HG03520 (cell line): ENCODE data around the gene LIFR.
"Not testable (repeated sequence)": the region's sequence is repeated elsewhere in the genome, so short reads cannot be mapped to it uniquely, and the experiment has no call there.

ENCODE experiments used
- ATAC-seq: cut with Tn5 transposase; IDR thresholded peaks from one replicate; pipeline ENCODE4 v1.9.1; 2021; ENCODE audit warnings: mild to moderate bottlenecking, moderate library complexity; ENCODE audit not compliant: unreplicated experiment

LIFR gene

DNA sequence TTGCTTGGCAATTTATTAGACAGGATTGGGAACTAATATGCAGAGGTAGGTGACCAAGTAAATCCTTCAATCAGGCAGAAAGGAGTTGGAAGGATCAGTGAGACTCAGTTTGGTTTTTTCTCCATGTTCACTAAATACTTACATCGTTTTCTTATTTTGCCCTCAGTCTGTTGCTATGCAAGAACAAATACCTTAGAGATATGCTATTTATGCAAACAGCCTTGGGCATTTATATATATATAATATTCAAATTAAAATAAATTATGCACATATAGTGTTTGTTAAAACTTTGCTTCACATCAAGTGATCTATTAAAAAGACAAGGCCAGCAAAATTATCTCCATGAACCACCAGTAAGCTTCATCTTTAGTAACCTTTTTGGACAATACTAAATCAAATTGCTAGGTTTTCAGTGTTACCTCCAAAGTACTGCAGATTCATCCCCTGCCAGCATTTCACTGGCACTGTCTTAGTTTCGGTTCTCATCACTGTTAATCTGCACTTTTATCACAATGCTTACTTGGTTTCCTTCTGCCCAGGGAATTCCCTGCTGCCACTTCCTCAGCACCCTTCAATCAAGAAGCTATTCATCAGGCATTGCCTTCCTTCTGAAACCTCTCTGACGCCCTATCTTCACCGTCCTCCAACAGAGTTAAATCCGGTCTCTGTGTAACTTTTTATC lies 26.0 kb upstream of the LIFR start:
- ATAC-seq, result no peak

DNA sequence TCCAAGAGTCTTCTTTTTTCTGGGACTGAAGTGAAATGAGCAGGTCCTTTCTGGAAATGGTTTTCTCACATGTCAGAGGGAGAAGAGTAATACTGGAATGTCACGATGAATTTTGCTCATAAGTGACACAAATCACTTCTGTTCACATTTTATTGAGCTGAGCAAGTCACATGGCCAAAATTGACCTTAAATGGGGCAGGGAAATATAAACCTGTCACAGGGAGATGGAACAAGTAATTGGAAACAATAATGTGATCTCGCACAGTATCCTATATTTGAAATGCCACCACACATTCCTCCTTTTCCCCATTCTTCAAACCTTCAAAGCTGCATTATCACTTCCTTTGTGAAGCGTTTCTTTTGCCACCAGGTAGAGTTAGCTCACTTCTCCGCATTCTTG lies 25.2 kb upstream of the LIFR start:
- no peak for ATAC-seq

DNA sequence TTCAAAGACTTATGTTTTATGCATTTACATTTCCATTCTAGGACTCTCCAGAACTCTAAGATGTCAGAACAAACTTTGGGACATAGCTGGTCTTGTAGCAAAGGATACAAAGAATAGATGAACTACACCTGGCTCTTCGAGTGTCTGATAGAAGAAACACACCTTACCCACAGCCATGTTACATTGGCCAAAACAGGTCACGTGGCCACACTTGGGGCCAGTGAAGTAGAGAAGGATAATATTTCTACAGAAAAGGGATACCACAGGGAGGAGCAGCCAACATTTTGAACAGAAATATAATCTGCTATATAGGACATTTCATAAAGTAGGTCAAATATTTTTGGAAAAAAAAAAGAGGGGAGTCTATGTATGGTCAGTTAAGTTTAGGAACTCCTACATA lies 22.7 kb upstream of the LIFR start:
- no peak for ATAC-seq

DNA sequence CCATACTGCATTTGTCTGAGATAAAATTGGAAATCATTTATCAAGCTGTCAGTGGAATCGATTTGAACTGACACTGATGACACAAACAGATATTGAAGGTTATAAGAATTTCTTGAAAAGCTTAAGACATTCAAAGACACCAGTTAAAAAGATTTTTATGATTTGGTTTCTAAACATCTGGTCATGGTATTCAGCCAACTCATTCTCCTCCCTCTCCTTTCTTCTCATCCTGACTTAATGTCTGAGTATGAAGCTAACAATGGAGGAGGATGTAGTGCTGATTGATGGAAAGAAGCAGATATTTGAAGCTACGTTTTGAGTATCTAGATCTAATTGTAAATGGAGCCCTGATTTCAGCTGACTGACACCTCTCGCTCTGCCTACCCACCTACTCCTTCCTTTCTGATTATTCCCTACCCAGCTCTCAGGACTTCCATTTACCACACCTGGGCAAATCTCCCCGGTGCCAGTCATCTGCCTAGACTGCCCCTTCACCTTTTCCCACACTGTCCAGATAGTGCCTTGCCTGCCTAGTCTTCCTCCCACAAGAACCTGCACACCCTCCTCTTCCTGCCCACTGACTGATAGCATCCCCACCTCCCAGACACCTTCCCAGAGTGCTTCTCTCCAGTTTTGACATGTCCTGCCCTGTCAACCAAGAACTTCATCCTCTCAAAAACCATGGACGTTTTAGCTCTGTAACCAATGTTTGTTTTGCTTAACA lies 20.7 kb upstream of the LIFR start:
- no peak for ATAC-seq

DNA sequence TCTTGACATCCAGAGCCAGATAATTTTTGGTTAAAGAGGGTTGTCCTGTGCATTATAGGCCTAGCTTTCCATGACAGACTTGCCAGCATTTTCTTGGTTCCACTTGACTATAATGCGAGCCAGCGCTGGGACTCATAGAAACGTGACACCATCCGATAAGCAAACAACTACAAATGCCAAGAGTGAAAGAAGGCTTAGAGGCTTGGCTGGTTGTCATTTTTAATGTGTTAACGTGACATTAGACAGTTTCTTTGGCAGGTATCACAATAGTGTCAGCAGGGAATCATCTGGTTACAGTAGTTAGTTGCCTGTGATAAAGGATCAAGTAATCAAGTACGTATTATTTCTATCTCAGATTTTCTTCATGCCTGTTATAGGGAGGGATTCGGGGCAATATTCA lies 20.0 kb upstream of the LIFR start:
- no peak for ATAC-seq

DNA sequence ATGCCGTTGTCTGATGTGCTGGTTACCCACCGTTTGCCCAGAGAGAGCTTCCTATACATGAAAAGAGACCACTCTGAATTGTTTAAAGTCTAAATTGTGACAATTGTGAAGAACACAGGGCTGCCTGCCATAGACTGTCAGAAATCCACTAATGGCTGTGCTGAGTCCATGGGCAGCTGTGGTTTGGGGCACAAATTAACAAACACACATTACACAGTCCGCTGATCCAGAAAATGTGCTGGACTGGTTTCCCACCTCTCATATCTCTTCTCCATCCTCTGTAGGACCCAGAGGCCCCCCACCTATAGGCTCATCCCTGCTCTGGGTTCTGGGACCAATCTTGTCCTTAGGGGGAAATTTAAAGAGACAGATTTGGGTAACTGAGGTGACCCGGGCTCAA lies 19.0 kb upstream of the LIFR start:
- ATAC-seq, result no peak

DNA sequence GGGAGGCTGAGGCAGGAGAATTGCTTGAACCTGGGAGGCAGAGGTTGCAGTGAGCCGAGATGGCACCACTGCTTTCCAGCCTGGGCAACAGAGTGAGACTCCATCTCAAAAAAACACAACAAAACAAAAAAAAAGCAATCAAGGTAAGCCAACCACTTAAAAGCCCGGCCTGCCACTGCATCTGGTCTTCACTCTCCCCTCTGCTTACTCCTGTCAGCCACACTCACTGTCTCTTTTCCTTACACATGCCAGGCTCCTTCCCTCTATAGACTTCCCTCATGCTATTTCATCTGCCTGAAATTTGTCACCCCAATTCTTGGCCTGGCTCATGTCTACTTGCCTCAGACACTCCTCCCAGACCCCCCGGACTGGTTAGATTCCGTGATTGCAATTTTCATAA lies 17.6 kb upstream of the LIFR start:
- ATAC-seq, result no peak

DNA sequence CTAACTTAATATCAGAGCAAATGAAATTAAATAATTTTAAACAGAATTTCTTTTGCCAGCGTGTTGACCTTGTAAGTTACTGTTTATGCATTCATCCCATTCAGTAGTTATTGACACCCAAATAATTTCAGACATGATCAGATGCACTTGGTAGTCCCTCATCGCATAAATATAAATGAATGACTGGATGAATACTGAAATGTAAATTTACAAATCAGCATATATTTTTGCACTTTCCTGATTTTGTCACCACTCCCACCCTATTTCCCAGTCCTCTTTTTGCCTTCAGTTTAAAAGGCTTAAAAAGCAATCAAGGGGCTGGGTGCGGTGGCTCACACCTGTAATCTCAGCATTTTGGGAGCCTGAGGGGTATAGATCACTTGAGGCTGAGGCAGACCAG lies 17.1 kb upstream of the LIFR start:
- no peak for ATAC-seq

DNA sequence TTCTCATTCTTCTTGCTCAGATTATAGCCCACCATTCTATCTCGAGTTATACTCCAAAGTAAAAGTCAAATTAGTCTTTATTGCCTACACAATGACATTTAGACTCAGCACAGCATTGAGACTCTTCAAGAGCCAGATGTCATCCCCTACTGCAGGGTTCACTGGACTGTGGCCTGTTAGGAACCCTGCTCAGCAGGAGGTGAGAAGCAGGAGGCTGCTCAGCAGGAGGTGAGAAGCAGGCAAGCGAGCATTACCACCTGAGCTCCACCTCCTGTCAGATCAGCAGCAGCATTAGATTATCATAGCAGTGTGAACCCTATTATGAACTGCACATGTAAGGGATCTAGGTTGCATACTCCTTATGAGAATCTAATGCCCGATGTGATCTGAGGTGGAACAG lies 12.7 kb upstream of the LIFR start:
- no peak for ATAC-seq

DNA sequence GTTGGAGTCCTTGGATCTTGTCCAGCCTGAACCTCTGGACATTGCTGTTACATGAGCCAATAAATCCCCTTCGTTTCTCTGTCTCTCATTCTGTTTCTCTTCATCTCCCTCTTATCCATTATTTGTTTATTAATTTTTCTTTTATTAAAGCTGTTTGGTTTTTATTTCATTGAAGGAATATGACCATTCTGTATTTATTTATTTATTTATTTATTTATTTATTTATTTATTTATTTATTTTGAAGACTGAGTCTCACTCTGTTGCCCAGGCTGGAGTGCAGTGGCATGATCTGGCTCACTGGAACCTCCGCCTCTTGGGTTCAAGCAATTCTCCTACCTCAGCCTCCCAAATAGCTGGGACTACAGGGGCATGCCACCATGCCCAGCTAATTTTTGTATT lies 10.9 kb upstream of the LIFR start:
- ATAC-seq, result not testable (repeated sequence)

DNA sequence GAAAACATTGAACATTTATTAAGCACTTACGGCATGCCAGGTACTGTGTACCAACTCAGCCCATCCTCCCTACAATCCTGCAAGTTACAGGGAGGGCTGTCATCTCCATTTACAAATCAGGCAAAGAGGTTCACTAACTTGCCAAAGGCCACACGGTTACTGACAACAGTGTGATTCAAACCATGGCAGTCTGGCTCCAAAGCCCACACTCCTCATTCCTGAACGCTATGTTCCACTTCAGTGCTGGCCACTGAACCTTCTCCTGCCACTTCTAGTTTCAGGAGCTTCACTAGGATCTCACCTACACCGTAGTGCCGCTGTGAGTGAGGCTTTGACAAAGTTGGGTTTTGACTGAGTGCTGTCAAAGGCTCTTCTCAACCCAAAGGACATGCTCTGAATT lies 7.2 kb upstream of the LIFR start:
- ATAC-seq, result no peak

DNA sequence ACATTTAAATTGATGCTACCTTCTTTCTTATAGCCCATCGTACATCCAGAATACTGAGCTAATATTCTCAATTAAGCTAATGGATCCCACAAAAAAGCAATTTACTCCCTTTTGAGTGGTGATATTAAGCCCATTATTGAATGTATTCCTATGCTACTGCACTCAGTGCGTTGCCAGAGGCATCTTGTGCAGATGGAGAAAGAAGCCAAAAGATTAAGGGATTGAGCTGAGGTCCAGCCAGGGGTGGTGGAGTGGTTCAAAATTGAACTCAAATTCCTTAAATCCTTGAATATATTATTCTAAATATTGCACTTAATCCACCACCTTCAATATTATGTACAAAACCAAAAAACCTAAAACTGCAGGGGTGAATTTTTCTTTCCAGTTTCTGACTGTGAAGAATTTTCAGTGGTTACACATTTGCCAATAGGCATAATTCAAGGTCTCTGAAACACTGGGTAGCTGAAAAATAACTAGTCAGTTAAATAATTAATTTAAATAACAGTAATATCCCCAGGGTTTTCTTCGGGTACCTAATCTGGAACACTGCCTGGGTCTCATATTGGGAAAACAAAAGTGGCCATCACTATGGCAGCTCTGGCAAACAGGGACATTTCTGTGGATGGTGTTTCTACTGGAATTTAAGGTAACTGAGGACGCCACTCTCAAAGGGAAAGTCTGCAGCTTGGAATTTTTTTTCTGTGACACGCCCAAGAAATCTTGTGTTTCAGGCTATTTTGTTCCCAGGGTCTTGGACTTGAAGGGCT lies 6.2 kb upstream of the LIFR start:
- no peak for ATAC-seq

DNA sequence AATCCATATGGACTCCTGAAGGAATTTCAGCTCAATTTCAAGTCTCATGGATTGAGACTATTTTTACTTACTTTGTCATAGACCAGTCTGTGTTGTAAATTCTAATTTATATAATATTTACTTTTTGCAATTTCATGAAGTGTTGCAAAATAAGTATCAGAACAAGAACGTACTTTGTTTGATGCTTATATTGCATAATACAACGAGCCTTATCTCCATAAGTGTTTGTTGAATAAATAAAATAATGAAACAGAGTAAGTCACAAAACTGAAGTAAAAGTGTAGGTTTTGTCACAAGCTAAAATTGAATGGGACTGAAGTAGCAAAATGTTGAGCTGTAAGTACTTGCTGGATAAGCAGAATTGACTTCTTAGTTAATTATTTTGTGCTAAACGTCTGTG lies 3.0 kb upstream of the LIFR start:
- no peak for ATAC-seq

DNA sequence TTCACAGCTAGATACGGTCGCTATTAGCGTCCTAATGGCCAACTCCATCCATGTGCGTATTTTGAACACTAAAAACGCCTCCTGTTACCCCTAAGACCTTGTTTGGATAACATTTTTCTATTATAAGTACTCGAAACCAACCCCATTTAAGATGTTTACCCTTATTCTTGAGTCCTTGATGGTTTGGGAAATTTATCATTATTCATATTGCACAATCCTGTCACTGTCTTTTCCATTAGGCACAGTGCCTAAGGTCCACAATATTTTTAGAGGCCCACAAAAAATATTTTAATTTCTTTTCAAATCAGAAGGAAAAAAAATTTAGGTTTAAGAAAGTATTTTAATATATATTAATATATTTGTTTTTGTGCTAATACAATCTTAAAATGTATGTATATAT lies 1.3 kb upstream of the LIFR start:
- no peak for ATAC-seq

DNA sequence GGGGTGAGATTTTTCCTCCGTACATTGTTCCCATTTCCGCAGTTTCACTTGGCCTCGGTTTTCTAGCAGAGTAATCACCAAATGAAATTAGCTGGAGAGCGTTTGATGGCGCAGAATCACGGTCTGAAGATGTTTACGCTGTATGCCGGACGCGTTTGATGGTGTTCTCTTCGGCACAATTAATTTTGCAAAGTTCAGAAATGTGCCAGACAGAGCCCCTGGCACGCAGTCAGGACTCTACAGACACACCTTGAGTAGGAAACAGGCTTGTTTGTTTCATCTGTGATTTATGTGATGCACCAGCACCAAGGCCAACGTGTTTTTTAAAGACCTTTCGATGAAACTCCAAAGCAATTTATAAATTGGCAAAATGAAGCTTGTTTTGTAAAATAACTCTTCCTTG lies 863 bp upstream of the LIFR start:
- no peak for ATAC-seq

DNA sequence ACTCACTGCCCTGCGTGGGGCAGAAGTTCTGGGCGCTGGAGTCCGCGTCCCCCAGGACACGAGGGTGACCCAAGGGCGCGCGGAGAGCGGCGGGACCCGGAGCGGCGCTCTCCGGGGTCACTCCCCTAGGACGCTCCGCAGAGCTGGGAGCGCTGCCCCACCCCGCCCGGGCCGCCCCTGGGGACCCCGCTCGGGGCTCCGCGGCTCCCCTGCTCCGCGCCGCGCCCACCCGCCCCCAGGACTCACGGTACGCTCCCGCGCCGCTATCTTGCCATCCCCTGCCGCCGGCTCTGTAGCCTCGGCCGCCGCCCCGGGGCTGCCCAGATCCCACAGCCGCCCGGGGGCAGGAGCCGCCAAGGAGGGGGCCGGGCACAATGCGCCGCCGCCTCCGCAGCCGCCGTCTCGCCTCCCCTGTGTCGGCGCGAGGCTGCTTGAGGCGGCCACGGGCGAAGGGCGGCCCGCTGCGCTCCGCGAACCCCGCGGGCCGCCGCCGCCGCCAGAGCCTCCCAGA lies 303 bp downstream of the LIFR start:
- ATAC-seq, result no peak

DNA sequence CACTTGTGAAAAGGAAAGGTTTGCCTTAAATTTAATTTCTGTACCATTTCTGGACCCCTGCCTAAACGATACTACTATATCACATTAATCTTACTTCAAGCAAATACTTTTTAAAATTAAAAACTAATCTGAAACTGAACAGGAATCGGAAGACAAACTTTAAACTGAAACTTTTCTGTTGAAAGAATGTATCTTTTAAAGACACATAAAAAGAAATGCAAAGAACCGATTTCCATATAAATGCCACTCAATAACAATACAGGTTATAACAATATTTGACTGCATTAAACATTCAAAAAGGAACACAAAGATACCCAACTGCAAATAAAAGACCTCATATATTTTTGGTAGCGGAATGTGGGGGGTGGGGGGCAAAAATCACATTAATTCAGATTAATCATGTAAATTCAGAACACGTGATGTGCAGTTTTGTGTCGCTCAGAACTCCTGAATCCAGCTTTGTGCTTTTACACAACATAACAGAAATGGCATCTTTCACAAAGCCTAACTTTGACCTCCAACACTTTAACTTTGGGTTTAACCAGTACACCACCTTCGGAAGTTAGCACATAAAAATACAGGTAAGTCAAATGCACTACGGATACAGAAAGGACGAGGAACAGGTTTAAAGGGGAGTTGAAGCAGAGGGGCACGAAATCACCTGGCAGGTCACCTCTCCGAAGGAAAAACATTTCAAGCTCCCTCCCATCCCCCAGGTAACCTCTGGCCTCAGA lies 925 bp downstream of the LIFR start:
- no peak for ATAC-seq

DNA sequence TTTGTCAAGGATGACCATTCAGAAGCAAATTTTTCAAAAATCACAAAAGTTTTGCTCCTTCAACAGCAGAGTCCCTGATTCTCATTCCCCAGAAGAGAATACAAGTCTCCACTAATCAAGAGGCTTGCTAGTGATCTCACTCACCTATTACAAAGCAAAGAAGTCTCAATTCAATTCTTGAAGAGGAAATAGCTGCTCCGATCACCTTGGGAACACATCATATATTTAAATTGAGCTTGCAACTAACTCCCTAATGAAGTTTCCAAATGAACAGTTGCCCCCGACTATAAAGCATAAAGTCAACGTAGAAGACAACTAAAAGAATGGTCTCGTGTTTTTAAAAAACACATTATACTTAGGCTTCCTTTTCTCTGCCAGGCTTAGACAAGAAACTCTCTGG lies 1.6 kb downstream of the LIFR start:
- no peak for ATAC-seq

DNA sequence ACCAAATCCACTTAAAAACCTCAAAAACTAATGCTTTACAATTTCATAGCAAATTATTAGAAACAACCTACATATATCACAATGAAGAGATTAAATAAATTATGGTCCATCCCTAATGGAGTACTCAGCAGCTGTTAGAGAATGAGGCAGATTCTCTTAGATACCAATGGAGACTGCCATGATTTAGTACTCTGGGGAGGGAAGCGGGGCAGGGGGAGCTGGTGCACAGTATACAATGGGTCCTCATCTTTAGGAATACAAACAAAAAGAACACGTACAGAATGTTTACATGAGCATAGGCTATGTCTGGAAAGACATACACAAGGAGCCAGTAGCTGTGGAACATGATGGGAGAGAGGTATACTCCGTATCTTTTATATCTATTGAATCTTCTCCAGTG lies 2.0 kb downstream of the LIFR start:
- no peak for ATAC-seq

DNA sequence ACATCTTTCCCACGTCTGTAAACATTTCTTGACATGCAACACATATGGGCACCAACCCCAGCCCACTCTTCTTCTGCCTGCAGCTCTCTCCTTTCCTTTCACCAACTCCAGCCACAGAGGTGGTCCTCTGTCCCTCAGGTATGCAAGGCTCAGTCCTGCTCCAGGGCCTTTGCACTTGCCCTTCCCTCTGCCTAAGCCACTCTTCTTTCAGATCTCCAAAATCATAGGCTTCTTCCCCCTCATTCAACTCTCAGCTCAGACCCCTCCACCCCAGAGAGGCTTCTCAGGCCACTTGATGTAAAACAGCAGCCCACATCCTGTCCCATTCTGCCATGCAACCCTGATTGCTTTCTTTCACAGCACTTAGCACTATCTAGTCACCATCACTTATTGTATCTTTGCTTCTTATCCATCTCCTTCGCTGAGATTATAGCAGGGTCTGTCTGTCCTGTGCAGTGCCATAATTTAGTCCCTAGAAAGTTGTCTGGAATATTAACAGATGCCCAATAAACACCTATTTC lies 3.4 kb downstream of the LIFR start:
- no peak for ATAC-seq
